H1 (cell line): ENCODE measurements around the gene MACROD2. TPM values are rescaled to one million over a fixed set of nuclear protein-coding genes. Genes with fewer than 3 reads are reported as not detected.

Experiments used
- CBX5 ChIP-seq: fragments of 300-800, 300-1000 bp; sonication (generic); IDR thresholded peaks from 2 replicates; pipeline ENCODE4 v1.7.1; 2016; ENCODE audit warnings: antibody characterized with exemption, low read length, low read depth
- CHD2 ChIP-seq: IDR thresholded peaks from 2 replicates; pipeline ENCODE4 v1.6.1; 2012; ENCODE audit warnings: low read length, improper control_type of control experiment
- CTBP2 ChIP-seq: IDR thresholded peaks from 2 replicates; pipeline ENCODE4 v1.7.0; 2011; ENCODE audit warnings: borderline replicate concordance, mild to moderate bottlenecking, moderate library complexity, mixed read lengths, low read length; ENCODE audit not compliant: insufficient read depth, insufficient read length
- GTF2F1 ChIP-seq: IDR thresholded peaks from 2 replicates; pipeline ENCODE4 v1.6.1; 2012; ENCODE audit warnings: low read depth, low read length, improper control_type of control experiment, borderline replicate concordance
- KDM5A ChIP-seq: fragments of 200-600 bp; IDR thresholded peaks from 2 replicates; pipeline ENCODE4 v1.7.1; 2012; ENCODE audit warnings: mild to moderate bottlenecking, low read length, inconsistent platforms, mixed read lengths
- PHF8 ChIP-seq: fragments of 200-600 bp; sonication (generic); conservative IDR thresholded peaks from 2 replicates; pipeline ENCODE4 v1.7.1; 2012; ENCODE audit warnings: low read depth, mild to moderate bottlenecking, inconsistent platforms, low read length, moderate library complexity
- RXRA ChIP-seq: IDR thresholded peaks from 2 replicates; pipeline ENCODE4 v1.6.1; 2011; ENCODE audit warnings: low read depth, mild to moderate bottlenecking, low read length, moderate library complexity; ENCODE audit not compliant: insufficient read depth
- TEAD4 ChIP-seq: IDR thresholded peaks from 2 replicates; pipeline ENCODE4 v1.6.1; 2012; ENCODE audit warnings: low read depth, low read length, inconsistent platforms, mixed read lengths
- polyA plus RNA-seq, 7 experiments: library from polyadenylated mRNA; depleted of rRNA in 3 of 7; stranded (reverse) in 5 of 7; unstranded in 2 of 7; fragments of >200 nt in 5 of 7; fragments of 200-250 nt in 2 of 7; gene quantifications; 1 replicate in 5 of 7; 2 replicates in 1 of 7; 4 replicates in 1 of 7; pipeline versions ENCODE4 v1.2.1 to v1.2.3, GENCODE V29; 2011 to 2013; ENCODE audit warnings: missing spikeins in 2 of 7, mixed read lengths in 2 of 7
- total RNA-seq: library from RNA; stranded (reverse); fragmentation: NEBNext Ultra II Directional; extraction: Animal tissue kit (Norgen Biotek cat#: 25700); gene quantifications from 2 replicates; pipeline ENCODE4 v1.2.1, GENCODE V29; 2021
- TF ChIP-seq, protein P1 (sequence below): fragments of 300-600 bp; sonication (generic); IDR thresholded peaks from 2 replicates; pipeline ENCODE4 v1.7.1; 2012; ENCODE audit warnings: low read length, moderate library complexity, mild to moderate bottlenecking, inconsistent platforms; ENCODE audit not compliant: insufficient replicate concordance

Gene MACROD2
- total and polyA plus RNA-seq, 2 of the 8 experiments (the other 6 are each of a cell fraction or from before 2014, with no cell fraction given), result 0.70 to 3.9 TPM

DNA sequence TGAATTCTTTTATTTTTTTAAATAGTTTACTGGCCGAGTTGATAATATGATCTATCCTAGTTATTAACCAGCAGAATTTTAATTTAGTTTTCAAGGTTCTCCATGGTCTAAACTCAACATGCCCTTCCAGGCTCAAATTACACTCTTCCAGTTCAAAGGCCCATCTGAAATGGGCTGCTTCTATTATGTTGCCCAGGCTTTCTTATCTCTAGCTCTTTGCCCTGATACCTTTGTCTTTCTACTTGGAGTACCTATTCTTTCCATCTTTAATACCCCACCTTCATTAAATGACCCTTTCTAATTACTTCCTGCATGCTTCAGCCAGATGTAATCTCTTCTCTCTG, 883.3 kb downstream of the MACROD2 start (continued):
- TF ChIP-seq, protein P1, sequence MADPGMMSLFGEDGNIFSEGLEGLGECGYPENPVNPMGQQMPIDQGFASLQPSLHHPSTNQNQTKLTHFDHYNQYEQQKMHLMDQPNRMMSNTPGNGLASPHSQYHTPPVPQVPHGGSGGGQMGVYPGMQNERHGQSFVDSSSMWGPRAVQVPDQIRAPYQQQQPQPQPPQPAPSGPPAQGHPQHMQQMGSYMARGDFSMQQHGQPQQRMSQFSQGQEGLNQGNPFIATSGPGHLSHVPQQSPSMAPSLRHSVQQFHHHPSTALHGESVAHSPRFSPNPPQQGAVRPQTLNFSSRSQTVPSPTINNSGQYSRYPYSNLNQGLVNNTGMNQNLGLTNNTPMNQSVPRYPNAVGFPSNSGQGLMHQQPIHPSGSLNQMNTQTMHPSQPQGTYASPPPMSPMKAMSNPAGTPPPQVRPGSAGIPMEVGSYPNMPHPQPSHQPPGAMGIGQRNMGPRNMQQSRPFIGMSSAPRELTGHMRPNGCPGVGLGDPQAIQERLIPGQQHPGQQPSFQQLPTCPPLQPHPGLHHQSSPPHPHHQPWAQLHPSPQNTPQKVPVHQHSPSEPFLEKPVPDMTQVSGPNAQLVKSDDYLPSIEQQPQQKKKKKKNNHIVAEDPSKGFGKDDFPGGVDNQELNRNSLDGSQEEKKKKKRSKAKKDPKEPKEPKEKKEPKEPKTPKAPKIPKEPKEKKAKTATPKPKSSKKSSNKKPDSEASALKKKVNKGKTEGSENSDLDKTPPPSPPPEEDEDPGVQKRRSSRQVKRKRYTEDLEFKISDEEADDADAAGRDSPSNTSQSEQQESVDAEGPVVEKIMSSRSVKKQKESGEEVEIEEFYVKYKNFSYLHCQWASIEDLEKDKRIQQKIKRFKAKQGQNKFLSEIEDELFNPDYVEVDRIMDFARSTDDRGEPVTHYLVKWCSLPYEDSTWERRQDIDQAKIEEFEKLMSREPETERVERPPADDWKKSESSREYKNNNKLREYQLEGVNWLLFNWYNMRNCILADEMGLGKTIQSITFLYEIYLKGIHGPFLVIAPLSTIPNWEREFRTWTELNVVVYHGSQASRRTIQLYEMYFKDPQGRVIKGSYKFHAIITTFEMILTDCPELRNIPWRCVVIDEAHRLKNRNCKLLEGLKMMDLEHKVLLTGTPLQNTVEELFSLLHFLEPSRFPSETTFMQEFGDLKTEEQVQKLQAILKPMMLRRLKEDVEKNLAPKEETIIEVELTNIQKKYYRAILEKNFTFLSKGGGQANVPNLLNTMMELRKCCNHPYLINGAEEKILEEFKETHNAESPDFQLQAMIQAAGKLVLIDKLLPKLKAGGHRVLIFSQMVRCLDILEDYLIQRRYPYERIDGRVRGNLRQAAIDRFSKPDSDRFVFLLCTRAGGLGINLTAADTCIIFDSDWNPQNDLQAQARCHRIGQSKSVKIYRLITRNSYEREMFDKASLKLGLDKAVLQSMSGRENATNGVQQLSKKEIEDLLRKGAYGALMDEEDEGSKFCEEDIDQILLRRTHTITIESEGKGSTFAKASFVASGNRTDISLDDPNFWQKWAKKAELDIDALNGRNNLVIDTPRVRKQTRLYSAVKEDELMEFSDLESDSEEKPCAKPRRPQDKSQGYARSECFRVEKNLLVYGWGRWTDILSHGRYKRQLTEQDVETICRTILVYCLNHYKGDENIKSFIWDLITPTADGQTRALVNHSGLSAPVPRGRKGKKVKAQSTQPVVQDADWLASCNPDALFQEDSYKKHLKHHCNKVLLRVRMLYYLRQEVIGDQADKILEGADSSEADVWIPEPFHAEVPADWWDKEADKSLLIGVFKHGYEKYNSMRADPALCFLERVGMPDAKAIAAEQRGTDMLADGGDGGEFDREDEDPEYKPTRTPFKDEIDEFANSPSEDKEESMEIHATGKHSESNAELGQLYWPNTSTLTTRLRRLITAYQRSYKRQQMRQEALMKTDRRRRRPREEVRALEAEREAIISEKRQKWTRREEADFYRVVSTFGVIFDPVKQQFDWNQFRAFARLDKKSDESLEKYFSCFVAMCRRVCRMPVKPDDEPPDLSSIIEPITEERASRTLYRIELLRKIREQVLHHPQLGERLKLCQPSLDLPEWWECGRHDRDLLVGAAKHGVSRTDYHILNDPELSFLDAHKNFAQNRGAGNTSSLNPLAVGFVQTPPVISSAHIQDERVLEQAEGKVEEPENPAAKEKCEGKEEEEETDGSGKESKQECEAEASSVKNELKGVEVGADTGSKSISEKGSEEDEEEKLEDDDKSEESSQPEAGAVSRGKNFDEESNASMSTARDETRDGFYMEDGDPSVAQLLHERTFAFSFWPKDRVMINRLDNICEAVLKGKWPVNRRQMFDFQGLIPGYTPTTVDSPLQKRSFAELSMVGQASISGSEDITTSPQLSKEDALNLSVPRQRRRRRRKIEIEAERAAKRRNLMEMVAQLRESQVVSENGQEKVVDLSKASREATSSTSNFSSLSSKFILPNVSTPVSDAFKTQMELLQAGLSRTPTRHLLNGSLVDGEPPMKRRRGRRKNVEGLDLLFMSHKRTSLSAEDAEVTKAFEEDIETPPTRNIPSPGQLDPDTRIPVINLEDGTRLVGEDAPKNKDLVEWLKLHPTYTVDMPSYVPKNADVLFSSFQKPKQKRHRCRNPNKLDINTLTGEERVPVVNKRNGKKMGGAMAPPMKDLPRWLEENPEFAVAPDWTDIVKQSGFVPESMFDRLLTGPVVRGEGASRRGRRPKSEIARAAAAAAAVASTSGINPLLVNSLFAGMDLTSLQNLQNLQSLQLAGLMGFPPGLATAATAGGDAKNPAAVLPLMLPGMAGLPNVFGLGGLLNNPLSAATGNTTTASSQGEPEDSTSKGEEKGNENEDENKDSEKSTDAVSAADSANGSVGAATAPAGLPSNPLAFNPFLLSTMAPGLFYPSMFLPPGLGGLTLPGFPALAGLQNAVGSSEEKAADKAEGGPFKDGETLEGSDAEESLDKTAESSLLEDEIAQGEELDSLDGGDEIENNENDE, result no peak
- TF ChIP-seq TEAD4 (no peak), GTF2F1 (no peak), CTBP2 (no peak), CHD2 (no peak), RXRA (no peak), KDM5A (no peak), PHF8 (no peak), CBX5 (no peak)
- TF ChIP-seq, all 59 proteins: peak for 0
